H9 (cell line): ENCODE results near the gene RADIL. TPM values are rescaled to one million over a fixed set of nuclear protein-coding genes. Genes with fewer than 3 reads are reported as not detected.

Experiments used
- DNase-seq: peaks from one replicate; pipeline ENCODE4 v3.0.0-alpha.2; 2017
- H2AFZ ChIP-seq: one replicate; pipeline ENCODE4 v1.6.1; 2013; ENCODE audit warnings: mild to moderate bottlenecking, low read length, control low read depth, moderate library complexity
- H2AK5ac ChIP-seq: 2 replicates; pipeline ENCODE4 v1.6.1; 2013; ENCODE audit warnings: low read length, control low read depth, mixed read lengths; ENCODE audit not compliant: insufficient read length
- H2BK120ac ChIP-seq: one replicate; pipeline ENCODE4 v1.6.1; 2013; ENCODE audit warnings: low read depth, mild to moderate bottlenecking, low read length, control low read depth, inconsistent platforms; ENCODE audit not compliant: poor library complexity, severe bottlenecking
- H2BK12ac ChIP-seq: 2 replicates; pipeline ENCODE4 v1.6.1; 2013; ENCODE audit warnings: low read length, control low read depth, mixed read lengths, low read depth; ENCODE audit not compliant: insufficient read length
- H2BK15ac ChIP-seq: 2 replicates; pipeline ENCODE4 v1.6.1; 2013; ENCODE audit warnings: low read depth, low read length, control low read depth
- H2BK20ac ChIP-seq: one replicate; pipeline ENCODE4 v1.6.1; 2013; ENCODE audit warnings: low read depth, mild to moderate bottlenecking, low read length, control low read depth, inconsistent platforms; ENCODE audit not compliant: poor library complexity, severe bottlenecking
- H2BK5ac ChIP-seq: 2 replicates; pipeline ENCODE4 v1.6.1; 2013; ENCODE audit warnings: low read length, control low read depth, mixed read lengths; ENCODE audit not compliant: insufficient read length
- H3K14ac ChIP-seq: 2 replicates; pipeline ENCODE4 v1.6.1; 2013; ENCODE audit warnings: low read length, control low read depth; ENCODE audit not compliant: insufficient read depth
- H3K18ac ChIP-seq: 2 replicates; pipeline ENCODE4 v1.6.1; 2013; ENCODE audit warnings: low read depth, mild to moderate bottlenecking, mixed read lengths, low read length, control low read depth; ENCODE audit not compliant: insufficient read length
- H3K23ac ChIP-seq: 2 replicates; pipeline ENCODE4 v1.6.1; 2013; ENCODE audit warnings: low read length, control low read depth, mixed read lengths, low read depth; ENCODE audit not compliant: insufficient read length
- H3K23me2 ChIP-seq: 2 replicates; pipeline ENCODE4 v1.6.1; 2013; ENCODE audit warnings: low read depth, mild to moderate bottlenecking, mixed read lengths, low read length, control low read depth; ENCODE audit not compliant: insufficient read length, poor library complexity, severe bottlenecking
- H3K27ac ChIP-seq: 2 replicates; pipeline ENCODE4 v1.5.1; 2013; ENCODE audit warnings: low read length, control low read depth, mixed read lengths, low read depth; ENCODE audit not compliant: insufficient read length
- H3K27me3 ChIP-seq: 2 replicates; pipeline ENCODE4 v1.6.1; 2013; ENCODE audit warnings: low read length, control low read depth, inconsistent platforms; ENCODE audit not compliant: insufficient read depth
- H3K4ac ChIP-seq: 2 replicates; pipeline ENCODE4 v1.6.1; 2013; ENCODE audit warnings: low read depth, mild to moderate bottlenecking, control low read depth, inconsistent platforms, low read length, moderate library complexity
- H3K4me1 ChIP-seq: 2 replicates; pipeline ENCODE4 v1.6.1; 2013; ENCODE audit warnings: low read length, control low read depth, inconsistent platforms; ENCODE audit not compliant: insufficient read depth
- H3K4me2 ChIP-seq: 2 replicates; pipeline ENCODE4 v1.6.1; 2013; ENCODE audit warnings: low read length, control low read depth, mixed read lengths; ENCODE audit not compliant: insufficient read length, insufficient read depth
- H3K56ac ChIP-seq: 2 replicates; pipeline ENCODE4 v1.6.1; 2013; ENCODE audit warnings: low read depth, mild to moderate bottlenecking, mixed read lengths, low read length, control low read depth; ENCODE audit not compliant: insufficient read length
- H3K79me1 ChIP-seq: 2 replicates; pipeline ENCODE4 v1.6.1; 2013; ENCODE audit warnings: low read depth, mild to moderate bottlenecking, moderate library complexity, low read length, control low read depth, inconsistent platforms; ENCODE audit not compliant: insufficient read depth, poor library complexity, severe bottlenecking
- H3K79me2 ChIP-seq: 2 replicates; pipeline ENCODE4 v1.6.1; 2013; ENCODE audit warnings: low read length, control low read depth, inconsistent platforms; ENCODE audit not compliant: insufficient read depth
- H3K9ac ChIP-seq: 2 replicates; pipeline ENCODE4 v1.6.1; 2013; ENCODE audit warnings: low read length, control low read depth, mixed read lengths; ENCODE audit not compliant: insufficient read length; ENCODE audit errors: extremely low read depth
- H3K9me3 ChIP-seq: one replicate; pipeline ENCODE4 v1.6.1; 2013; ENCODE audit warnings: low read depth, low read length, inconsistent platforms; ENCODE audit not compliant: control insufficient read depth
- H3T11ph ChIP-seq: one replicate; pipeline ENCODE4 v1.6.1; 2013; ENCODE audit warnings: mild to moderate bottlenecking, low read length, control low read depth, inconsistent platforms
- H4K20me1 ChIP-seq: one replicate; pipeline ENCODE4 v1.6.1; 2013; ENCODE audit not compliant: control insufficient read depth, insufficient read length, insufficient read depth
- H4K5ac ChIP-seq: 2 replicates; pipeline ENCODE4 v1.6.1; 2013; ENCODE audit warnings: low read depth, mild to moderate bottlenecking, mixed read lengths, low read length, control low read depth; ENCODE audit not compliant: insufficient read length
- H4K8ac ChIP-seq: replicated peaks from 2 replicates; pipeline ENCODE4 v1.6.1; 2013; ENCODE audit warnings: low read length, control low read depth, mixed read lengths, low read depth; ENCODE audit not compliant: insufficient read length
- H4K91ac ChIP-seq: 2 replicates; pipeline ENCODE4 v1.6.1; 2013; ENCODE audit warnings: low read depth, mild to moderate bottlenecking, moderate library complexity, mixed read lengths, low read length, control low read depth; ENCODE audit not compliant: insufficient read length
- H3K27ac Mint-ChIP-seq, 3 experiments: 2 replicates in 2 of 3; 3 replicates in 1 of 3; pipeline ENCODE4 v1.8.0; 2020 to 2021; ENCODE audit warnings: mixed read lengths in 3 of 3, mild to moderate bottlenecking in 1 of 3, moderate library complexity in 1 of 3
- H3K27me3 Mint-ChIP-seq: 2 replicates; pipeline ENCODE4 v1.8.0; 2021; ENCODE audit warnings: low read depth, mild to moderate bottlenecking, moderate library complexity, mixed read lengths
- H3K36me3 Mint-ChIP-seq, 3 experiments: 2 replicates in 2 of 3; 3 replicates in 1 of 3; pipeline ENCODE4 v1.8.0; 2020 to 2021; ENCODE audit warnings: low read depth in 3 of 3, mixed read lengths in 3 of 3; ENCODE audit not compliant: insufficient read depth in 1 of 3
- H3K4me1 Mint-ChIP-seq, 2 experiments: 2 replicates each; pipeline ENCODE4 v1.8.0; 2020; ENCODE audit warnings: mixed read lengths in 2 of 2
- H3K4me3 Mint-ChIP-seq, 2 experiments: 2 replicates in 1 of 2; 3 replicates in 1 of 2; pipeline ENCODE4 v1.8.0; 2020 to 2021; ENCODE audit warnings: mild to moderate bottlenecking in 2 of 2, mixed read lengths in 2 of 2, moderate library complexity in 1 of 2
- H3K9me3 Mint-ChIP-seq, 2 experiments: 2 replicates in 1 of 2; 3 replicates in 1 of 2; pipeline ENCODE4 v1.8.0; 2020; ENCODE audit warnings: mild to moderate bottlenecking in 2 of 2, mixed read lengths in 2 of 2, moderate library complexity in 1 of 2
- CTCF ChIP-seq: fragments of 200-600 bp; sonication (generic); conservative IDR thresholded peaks from 3 replicates; pipeline ENCODE4 v1.8.0; 2021; ENCODE audit warnings: antibody characterized with exemption, mild to moderate bottlenecking
- WGBS: extraction: QIAGEN DNeasy Blood & Tissue Kit; methylation state at CpG from one replicate; pipeline ENCODE4 v1.1.7; 2013; ENCODE audit warnings: missing lambda C conversion rate, low lambda C conversion rate, mixed read lengths; ENCODE audit not compliant: insufficient read length; ENCODE audit errors: extremely low coverage; 5-methylcytosine and 5-hydroxymethylcytosine counted together
- total RNA-seq: library from RNA; stranded (reverse); gene quantifications from 2 replicates; pipeline ENCODE4 v1.2.1, GENCODE V29; 2021

The RADIL gene
- total RNA-seq, 1 experiment from 2014 or later: 4.7 TPM

- Histone ChIP-seq H2BK120ac (no peak overlapping the region), H2BK12ac (no peak overlapping the region)
These were observed 12.2 kb upstream of the RADIL start for GRCh38 chr7:4895766-4896165.

More at GRCh38 chr7:4895766-4896165, 12.2 kb upstream of the RADIL start:
- Histone ChIP-seq H4K8ac (no peak overlapping the region), H3K56ac (no peak overlapping the region), H3K27ac (no peak overlapping the region), H4K5ac (no peak overlapping the region), H3K4me1 (no peaks in the 10 kb centered on the region; the same call in 1 of the 2 replicates), H2BK5ac (no peak overlapping the region), H3K14ac (no peak overlapping the region), H2BK20ac (no peak overlapping the region), H2AFZ (no peak overlapping the region), H3K27me3 (no peaks in the 10 kb centered on the region), H3K9me3 (no peaks in the 10 kb centered on the region), H3K23me2 (no peaks in the 10 kb centered on the region), H3T11ph (no peak overlapping the region), H4K91ac (no peak overlapping the region), H3K4me2 (no peak overlapping the region), H3K79me2 (no peaks in the 10 kb centered on the region), H4K20me1 (no peaks in the 10 kb centered on the region), H3K18ac (no peak overlapping the region), H3K4ac (no peak overlapping the region), H2BK15ac (no peak overlapping the region), H3K9ac (no peak overlapping the region), H2AK5ac (no peak overlapping the region), H3K23ac (no peak overlapping the region), H3K79me1 (no peaks in the 10 kb centered on the region)
- TF ChIP-seq CTCF: no peak
- DNase-seq: no peak
- no CpG with 5 or more reads among the region's 11 CpGs for WGBS
- Mint-ChIP-seq H3K36me3 (peaks cover 0 to 6% (median 3%) of the 10 kb centered on the region in 3 experiments; a peak in 4 of 7 replicates), H3K4me3 (no peak overlapping the region), H3K4me1 (peaks cover 10 to 11% of the 10 kb centered on the region in 2 experiments), H3K9me3 (peaks cover 5 to 8% of the 10 kb centered on the region in 2 experiments; a peak in 3 of 5 replicates), H3K27me3 (peaks cover 3% of the 10 kb centered on the region; the same call in 1 of the 2 replicates), H3K27ac (no peak overlapping the region)
